OCI-LY3 (cell line): ENCODE measurements around the gene PDE6H.

ENCODE experiments used
- CTCF ChIP-seq: fragments of 200-600, 300-600 bp; sonication (generic); IDR thresholded peaks from 2 replicates; pipeline ENCODE4 v1.5.1; 2014; ENCODE audit warnings: antibody characterized with exemption, low read length, low read depth
- EZH2phosphoT487 ChIP-seq: fragments of 200-600 bp; shearing (Covaris generic); IDR thresholded peaks from 2 replicates; pipeline ENCODE4 v1.6.1; 2018; ENCODE audit warnings: antibody characterized with exemption, mixed run types, low read depth

- TF ChIP-seq CTCF (no peak), EZH2phosphoT487 (no peak)
These were observed at the start of gene PDE6H for GRCh38 chr12:14972816-14973215.
